Stomach (tissue), 9 donors: Measurements from ENCODE around the gene PTPRD. TPM values are rescaled to one million over a fixed set of nuclear protein-coding genes. Genes with fewer than 3 reads are reported as not detected.

Source experiments
- DNase-seq, 2 donors: peaks; one replicate each; pipeline versions ENCODE4 v3.0.0 to v3.0.0-alpha.2; 2013 to 2019
- H3K27ac ChIP-seq, 5 donors: fragments of 200-600 bp in 4 of 5; sonication (generic) in 4 of 5; one replicate each; pipeline ENCODE4 v1.5.1; 2013 to 2019; ENCODE audit warnings: mild to moderate bottlenecking in 1 of 5, moderate library complexity in 1 of 5
- H3K27me3 ChIP-seq, 3 donors: fragments of 200-600 bp; sonication (generic); one replicate each; pipeline ENCODE4 v1.5.1; 2017 to 2019; ENCODE audit warnings: mixed run types in 1 of 3
- H3K36me3 ChIP-seq, 4 donors: fragments of 200-600 bp; sonication (generic); 1 replicate in 3 of 4; 2 replicates in 1 of 4; pipeline ENCODE4 v1.5.1; 2016 to 2019
- H3K4me1 ChIP-seq, 4 donors: fragments of 200-600 bp; sonication (generic); one replicate each; pipeline ENCODE4 v1.5.1; 2016 to 2019
- H3K4me3 ChIP-seq, 4 donors: fragments of 200-600 bp; sonication (generic) in 3 of 4; one replicate each; pipeline ENCODE4 v1.5.1; 2016 to 2019; ENCODE audit warnings: mild to moderate bottlenecking in 1 of 4
- H3K9me3 ChIP-seq, 4 donors: fragments of 200-600 bp; sonication (generic); one replicate each; pipeline ENCODE4 v1.5.1; 2016 to 2019
- CTCF ChIP-seq, 7 experiments: fragments of 450-650 bp in 4 of 7; fragments of 200-600 bp in 3 of 7; sonication (generic) in 3 of 7; IDR thresholded peaks; one replicate each; pipeline ENCODE4 v1.5.1; 2016 to 2019; ENCODE audit warnings: antibody characterized with exemption in 7 of 7, control low read depth in 2 of 7, mild to moderate bottlenecking in 1 of 7
- EP300 ChIP-seq: sonication (generic); formaldehyde crosslinking; IDR thresholded peaks from one replicate; pipeline ENCODE4 v1.6.1; 2017; ENCODE audit warnings: antibody characterized with exemption
- POLR2A ChIP-seq, 4 donors: fragments of 450-650 bp; IDR thresholded peaks; one replicate each; pipeline ENCODE4 v1.6.1; 2016; ENCODE audit warnings: antibody characterized with exemption in 4 of 4, control low read depth in 2 of 4, mild to moderate bottlenecking in 1 of 4, moderate library complexity in 1 of 4
- POLR2AphosphoS5 ChIP-seq, 3 donors: sonication (generic); formaldehyde crosslinking; IDR thresholded peaks; one replicate each; pipeline ENCODE4 v1.6.1; 2016; ENCODE audit warnings: antibody characterized with exemption in 3 of 3
- WGBS, 5 donors: extraction: QIAGEN DNeasy Blood & Tissue Kit in 3 of 5; methylation state at CpG; one replicate each; pipeline versions ENCODE4 v1.1.5 to v1.1.7; 2013 to 2018; 5-methylcytosine and 5-hydroxymethylcytosine counted together
- intact Hi-C: fragments of 100-400 bp; cut with DNase I; formaldehyde crosslinking; loops from one replicate; pipeline ENCODE4 v1.15.1; 2023; ENCODE audit warnings: low total_unique reads
- polyA plus RNA-seq, 3 donors: library from polyadenylated mRNA; stranded (reverse); fragments of 200-250 nt; gene quantifications; one replicate each; pipeline ENCODE4 v1.2.3, GENCODE V29; 2013
- total RNA-seq, 5 donors: library from RNA; depleted of rRNA; stranded (reverse); fragments of >200 nt; gene quantifications; one replicate each; pipeline versions ENCODE4 v1.1.0 to v1.2.3, GENCODE V29; 2014 to 2016
- donor health status: healthy with polysubstance abuse.
- donor health status: Bipolar disorder and iron deficiency.
- donor health status: healthy.

The PTPRD gene
- total and polyA plus RNA-seq, 8 donors: 0.12 to 53.1 (median 1.2) TPM

- no peaks in the 10 kb centered on the region for H3K27me3 ChIP-seq
- intact Hi-C loops: no loop called here
- H3K9me3 ChIP-seq: no peaks in the 10 kb centered on the region
- no peaks in the 10 kb centered on the region for H3K4me1 ChIP-seq
- no peak overlapping the region for H3K4me3 ChIP-seq
- H3K36me3 ChIP-seq: no peaks in the 10 kb centered on the region
- no peak overlapping the region for H3K27ac ChIP-seq
- WGBS, 5 donors: 45 to 60% (median 58%) methylated on average over 2 of the region's 2 CpGs
- no peak for TF ChIP-seq POLR2AphosphoS5 (IDR thresholded peaks at IDR 0.05)
- no peak for TF ChIP-seq CTCF (IDR thresholded peaks at IDR 0.05)
- no peak for TF ChIP-seq POLR2A (IDR thresholded peaks at IDR 0.05)
- no peak for TF ChIP-seq EP300
- no peak for DNase-seq
Measured at GRCh38 chr9:9585920-9586319, 1026.9 kb downstream of the PTPRD start.

GRCh38 chr9:9574080-9574479 is 1038.7 kb downstream of the PTPRD start:
- TF ChIP-seq EP300 (no peak), POLR2AphosphoS5 (IDR thresholded peaks at IDR 0.05) (no peak), POLR2A (IDR thresholded peaks at IDR 0.05) (no peak), CTCF (IDR thresholded peaks at IDR 0.05) (no peak)
- intact Hi-C loops: no loop called here
- H3K9me3 ChIP-seq: no peaks in the 10 kb centered on the region
- no peaks in the 10 kb centered on the region for H3K36me3 ChIP-seq
- DNase-seq: no peak
- H3K4me1 ChIP-seq: no peaks in the 10 kb centered on the region
- H3K27ac ChIP-seq: no peak overlapping the region
- no peak overlapping the region for H3K4me3 ChIP-seq
- no peaks in the 10 kb centered on the region for H3K27me3 ChIP-seq

- TF ChIP-seq POLR2A (IDR thresholded peaks at IDR 0.05) (no peak), POLR2AphosphoS5 (IDR thresholded peaks at IDR 0.05) (no peak), EP300 (no peak), CTCF (IDR thresholded peaks at IDR 0.05) (no peak)
- H3K36me3 ChIP-seq: no peaks in the 10 kb centered on the region
- H3K4me1 ChIP-seq: no peaks in the 10 kb centered on the region
- WGBS, 5 donors: 45 to 74% (median 55%) methylated on average over 1 of the region's 1 CpG
- H3K27ac ChIP-seq: no peak overlapping the region
- H3K27me3 ChIP-seq: no peaks in the 10 kb centered on the region
- H3K4me3 ChIP-seq: no peak overlapping the region
- intact Hi-C loops: no loop called here
- no peak for DNase-seq
- no peaks in the 10 kb centered on the region for H3K9me3 ChIP-seq
Measured at GRCh38 chr9:9565700-9566099, 1047.1 kb downstream of the PTPRD start.

- intact Hi-C loops: no loop called here
- TF ChIP-seq POLR2AphosphoS5 (IDR thresholded peaks at IDR 0.05): no peak
- no peaks in the 10 kb centered on the region for H3K4me1 ChIP-seq
- no peak overlapping the region for H3K4me3 ChIP-seq
- peaks cover 0 to 5% (median 0%) of the 10 kb centered on the region in 4 donors for H3K9me3 ChIP-seq
- no peak for DNase-seq
- H3K27me3 ChIP-seq: no peaks in the 10 kb centered on the region
- H3K36me3 ChIP-seq: no peaks in the 10 kb centered on the region
- no peak overlapping the region for H3K27ac ChIP-seq
Measured at GRCh38 chr9:9563817-9564216, 1049.0 kb downstream of the PTPRD start.

GRCh38 chr9:9560382-9561035 is 1052.3 kb downstream of the PTPRD start:
- Histone ChIP-seq H3K4me1 (no peaks in the 10 kb centered on the region), H3K4me3 (no peak overlapping the region), H3K27ac (no peak overlapping the region), H3K36me3 (no peaks in the 10 kb centered on the region), H3K27me3 (no peaks in the 10 kb centered on the region), H3K9me3 (peaks cover 0 to 5% (median 0%) of the 10 kb centered on the region in 4 donors)
- WGBS, 5 donors: 81 to 93% (median 88%) methylated on average over 10 to 11 of the region's 11 CpGs
- DNase-seq: no peak
- intact Hi-C loops: no loop called here
- TF ChIP-seq POLR2A (IDR thresholded peaks at IDR 0.05): no peak
- TF ChIP-seq EP300: no peak
- no peak for TF ChIP-seq CTCF (IDR thresholded peaks at IDR 0.05)
- TF ChIP-seq POLR2AphosphoS5 (IDR thresholded peaks at IDR 0.05): no peak
